ENCODE data around the gene HTR5A. TPM values are rescaled to one million over a fixed set of nuclear protein-coding genes. Genes with fewer than 3 reads are reported as not detected.

Gene HTR5A
- total RNA-seq, 1 donor from 2014 or later, result not detected

DNA sequence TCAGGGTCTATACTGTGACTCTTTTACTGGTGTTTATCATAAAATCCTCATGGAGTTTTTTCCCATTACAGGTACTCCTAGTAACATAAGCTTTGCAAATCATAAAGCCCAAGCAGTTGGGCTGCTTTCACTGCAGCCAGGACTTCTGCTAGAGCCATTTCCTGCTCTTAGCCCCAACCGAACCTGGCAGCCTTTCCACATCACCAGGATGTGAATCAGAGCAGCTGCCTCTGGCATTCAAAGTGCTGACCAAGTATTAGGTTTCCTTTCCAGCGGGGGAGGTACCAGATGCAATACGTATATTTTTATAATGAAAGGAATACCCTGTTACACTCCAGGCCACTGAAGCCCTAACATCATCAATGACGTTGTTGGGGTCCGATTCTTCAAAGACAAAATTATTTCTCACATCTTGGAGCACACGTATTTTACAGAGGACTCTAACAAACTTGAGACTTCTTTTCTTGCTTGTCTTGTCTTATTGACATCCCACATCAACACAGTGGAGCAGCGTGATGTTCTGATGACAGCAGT is 3.6 kb upstream of the HTR5A start:
- Mint-ChIP-seq H3K36me3 (ENCODE audit: low read depth) (no peaks in the 10 kb centered on the region), H3K4me1 (no peaks in the 10 kb centered on the region), H3K9me3 (no peaks in the 10 kb centered on the region), H3K27ac (ENCODE audit: unreplicated experiment) (no peak overlapping the region), H3K4me3 (no peak overlapping the region), H3K27me3 (ENCODE audit: low read depth) (peaks cover 76% of the 10 kb centered on the region)
- no peak for TF ChIP-seq CTCF (conservative IDR thresholded peaks at IDR 0.05)
- no peak for DNase-seq (ENCODE audit: low read depth, low spot score)

DNA sequence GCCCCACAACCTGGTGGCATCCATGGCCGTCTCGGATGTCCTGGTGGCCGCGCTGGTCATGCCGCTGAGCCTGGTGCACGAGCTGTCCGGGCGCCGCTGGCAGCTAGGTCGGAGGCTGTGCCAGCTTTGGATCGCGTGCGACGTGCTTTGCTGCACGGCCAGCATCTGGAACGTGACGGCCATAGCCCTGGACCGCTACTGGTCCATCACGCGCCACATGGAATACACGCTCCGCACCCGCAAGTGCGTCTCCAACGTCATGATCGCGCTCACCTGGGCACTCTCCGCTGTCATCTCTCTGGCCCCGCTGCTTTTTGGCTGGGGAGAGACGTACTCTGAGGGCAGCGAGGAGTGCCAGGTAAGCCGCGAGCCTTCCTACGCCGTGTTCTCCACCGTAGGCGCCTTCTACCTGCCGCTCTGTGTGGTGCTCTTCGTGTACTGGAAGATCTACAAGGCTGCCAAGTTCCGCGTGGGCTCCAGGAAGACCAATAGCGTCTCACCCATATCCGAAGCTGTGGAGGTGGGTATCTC is 1.1 kb downstream of the HTR5A start:
- Mint-ChIP-seq H3K27ac (ENCODE audit: unreplicated experiment) (no peak overlapping the region), H3K9me3 (no peaks in the 10 kb centered on the region), H3K36me3 (ENCODE audit: low read depth) (no peaks in the 10 kb centered on the region), H3K4me3 (no peak overlapping the region), H3K4me1 (no peaks in the 10 kb centered on the region), H3K27me3 (ENCODE audit: low read depth) (peaks cover 82% of the 10 kb centered on the region)
- DNase-seq (ENCODE audit: low read depth, low spot score), result no peak
- TF ChIP-seq CTCF (conservative IDR thresholded peaks at IDR 0.05), result no peak

DNA sequence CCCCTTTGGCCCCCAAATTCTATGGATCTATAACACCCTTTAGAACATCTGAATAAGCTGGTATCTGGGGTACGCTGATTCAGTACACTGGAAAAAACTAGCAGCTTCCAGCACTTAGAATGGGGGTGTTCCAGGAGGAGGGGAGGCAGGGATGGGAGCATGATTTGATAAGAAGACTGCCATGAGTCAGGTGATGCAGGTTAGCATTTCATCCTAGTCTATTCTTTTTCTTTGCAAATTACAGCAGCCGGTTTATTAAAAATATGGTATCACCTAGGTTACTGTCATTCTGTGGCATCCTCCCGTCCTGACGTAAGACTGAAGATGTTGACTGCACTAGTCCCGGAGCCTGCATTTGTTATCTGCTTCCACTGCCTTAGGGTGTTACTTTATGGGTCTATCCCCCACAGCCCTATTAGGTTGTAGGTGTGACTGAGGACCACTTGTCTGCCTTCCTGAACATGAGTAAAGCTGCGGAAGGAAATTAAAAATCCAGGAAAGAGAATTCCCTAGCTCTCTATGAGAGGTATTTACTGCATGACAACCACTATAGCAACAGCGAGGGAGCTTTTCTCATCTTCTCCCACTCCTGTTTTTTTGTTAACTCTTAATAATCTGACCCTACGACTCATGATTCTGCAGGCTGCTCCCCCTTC is 1.9 kb downstream of the HTR5A start:
- peaks cover 90% of the 10 kb centered on the region for H3K27me3 Mint-ChIP-seq (ENCODE audit: low read depth)
- H3K36me3 Mint-ChIP-seq (ENCODE audit: low read depth), result no peaks in the 10 kb centered on the region

DNA sequence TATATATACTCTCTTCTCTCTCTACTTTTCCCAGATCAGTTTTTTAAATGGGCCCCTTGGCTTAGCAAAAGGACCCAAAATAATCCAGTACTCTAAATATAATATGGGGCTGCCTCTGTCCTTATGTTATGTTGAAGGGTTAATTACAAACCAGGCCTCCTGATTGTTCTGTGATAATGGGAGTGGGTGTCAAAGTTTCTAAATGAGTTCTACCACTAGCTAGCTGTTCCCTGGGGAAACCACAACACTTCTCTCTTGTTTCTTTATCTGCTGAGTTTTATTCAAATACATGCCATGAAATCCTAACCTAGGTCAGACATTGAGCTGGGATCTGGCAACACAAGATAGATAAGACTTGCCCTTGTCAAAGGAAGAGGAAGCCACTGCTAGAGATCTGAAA is 3.8 kb downstream of the HTR5A start:
- H3K4me1 Mint-ChIP-seq, result no peaks in the 10 kb centered on the region
- H3K27ac Mint-ChIP-seq (ENCODE audit: unreplicated experiment), result no peak overlapping the region
- H3K4me3 Mint-ChIP-seq, result no peak overlapping the region
- no peaks in the 10 kb centered on the region for H3K36me3 Mint-ChIP-seq (ENCODE audit: low read depth)
- peaks cover 86% of the 10 kb centered on the region for H3K27me3 Mint-ChIP-seq (ENCODE audit: low read depth)
- DNase-seq (ENCODE audit: low read depth, low spot score), result no peak
- TF ChIP-seq CTCF (conservative IDR thresholded peaks at IDR 0.05), result no peak
- H3K9me3 Mint-ChIP-seq, result no peaks in the 10 kb centered on the region

More for the DNA sequence above, 1.9 kb downstream of the HTR5A start:
- no peak overlapping the region for H3K27ac Mint-ChIP-seq (ENCODE audit: unreplicated experiment)
- H3K4me3 Mint-ChIP-seq, result no peak overlapping the region
- no peak for TF ChIP-seq CTCF (conservative IDR thresholded peaks at IDR 0.05)
- no peaks in the 10 kb centered on the region for H3K9me3 Mint-ChIP-seq
- DNase-seq (ENCODE audit: low read depth, low spot score), result no peak
- no peaks in the 10 kb centered on the region for H3K4me1 Mint-ChIP-seq

DNA sequence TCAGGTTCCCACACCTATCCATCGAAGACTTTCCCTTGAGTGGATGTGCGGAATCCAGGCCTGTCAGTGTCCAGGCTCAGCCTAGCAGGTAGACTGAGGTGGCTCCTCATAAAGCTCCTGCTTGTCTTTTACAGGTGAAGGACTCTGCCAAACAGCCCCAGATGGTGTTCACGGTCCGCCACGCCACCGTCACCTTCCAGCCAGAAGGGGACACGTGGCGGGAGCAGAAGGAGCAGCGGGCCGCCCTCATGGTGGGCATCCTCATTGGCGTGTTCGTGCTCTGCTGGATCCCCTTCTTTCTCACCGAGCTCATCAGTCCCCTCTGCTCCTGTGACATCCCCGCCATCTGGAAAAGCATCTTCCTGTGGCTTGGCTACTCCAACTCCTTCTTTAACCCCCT is 13.9 kb downstream of the HTR5A start:
- Mint-ChIP-seq H3K4me1 (no peaks in the 10 kb centered on the region), H3K27me3 (ENCODE audit: low read depth) (peaks cover 66% of the 10 kb centered on the region)

More for the DNA sequence above, 13.9 kb downstream of the HTR5A start:
- TF ChIP-seq CTCF (conservative IDR thresholded peaks at IDR 0.05), result no peak
- Mint-ChIP-seq H3K9me3 (no peaks in the 10 kb centered on the region), H3K27ac (ENCODE audit: unreplicated experiment) (no peak overlapping the region), H3K4me3 (no peak overlapping the region), H3K36me3 (ENCODE audit: low read depth) (no peaks in the 10 kb centered on the region)
- DNase-seq (ENCODE audit: low read depth, low spot score), result no peak

All from neural crest cell (in vitro differentiated cells).